GM12892 (cell line): ENCODE data around the gene ARHGAP9.

Experiments
- POLR2A ChIP-seq: IDR thresholded peaks from 2 replicates; pipeline ENCODE4 v1.6.1; 2011; ENCODE audit warnings: low read depth, low read length, control low read depth
- TAF1 ChIP-seq: IDR thresholded peaks from 2 replicates; pipeline ENCODE4 v1.6.1; 2011; ENCODE audit warnings: low read depth, mild to moderate bottlenecking, control low read depth, low read length, borderline replicate concordance

GRCh38 chr12:57470286-57470969 is 9.2 kb downstream of the ARHGAP9 start:
- TF ChIP-seq TAF1 (no peak), POLR2A (no peak)
